Activated CD8-positive, alpha-beta memory T cell treated with anti-CD3 and anti-CD28 coated beads, Interleukin-2, amount 10 ng/mL, durations not matched to agents 7 days and 5 days (primary cell): ENCODE results near the gene MAST2. TPM values are rescaled to one million over a fixed set of nuclear protein-coding genes. Genes with fewer than 3 reads are reported as not detected.

ENCODE experiments used
- ATAC-seq: fragments of 150-1000 bp; cut with Tn5 transposase; one replicate; pipeline ENCODE4 v1.10.0; 2021; ENCODE audit warnings: moderate library complexity
- CTCF ChIA-PET: fragments of 350-600 bp; sonication (Branson Sonifier 250); formaldehyde crosslinking; loops from one replicate; lab custom pipeline; 2021; ENCODE audit warnings: antibody characterized with exemption; lab: Charles Lee
- DNase-seq: peaks from one replicate; pipeline ENCODE4 v3.0.0-alpha.2; 2020
- H3K27ac Mint-ChIP-seq: one replicate; pipeline ENCODE4 v1.8.0; 2021; ENCODE audit warnings: mild to moderate bottlenecking, mixed read lengths
- H3K27me3 Mint-ChIP-seq: one replicate; pipeline ENCODE4 v1.8.0; 2021; ENCODE audit warnings: mixed read lengths
- H3K36me3 Mint-ChIP-seq: one replicate; pipeline ENCODE4 v1.8.0; 2021; ENCODE audit warnings: mild to moderate bottlenecking, mixed read lengths
- H3K4me1 Mint-ChIP-seq: one replicate; pipeline ENCODE4 v1.8.0; 2021; ENCODE audit warnings: mixed read lengths
- H3K4me3 Mint-ChIP-seq: one replicate; pipeline ENCODE4 v1.8.0; 2021; ENCODE audit warnings: mild to moderate bottlenecking, moderate library complexity, mixed read lengths
- H3K9me3 Mint-ChIP-seq: one replicate; pipeline ENCODE4 v1.8.0; 2022; ENCODE audit warnings: low read depth, mixed read lengths
- total RNA-seq, 2 experiments: library from RNA; stranded (reverse); gene quantifications; one replicate each; pipeline ENCODE4 v1.2.3, GENCODE V29; 2021

The MAST2 gene
- total RNA-seq, 2 experiments from 2014 or later: 29.5 to 35.6 TPM

- no peaks in the 10 kb centered on the region for H3K4me1 Mint-ChIP-seq
- DNase-seq (no peak), ATAC-seq (no peak)
- CTCF ChIA-PET: no interaction called here
- no peak overlapping the region for H3K4me3 Mint-ChIP-seq
- no peaks in the 10 kb centered on the region for H3K9me3 Mint-ChIP-seq
- peaks cover 6% of the 10 kb centered on the region for H3K27me3 Mint-ChIP-seq
- no peaks in the 10 kb centered on the region for H3K36me3 Mint-ChIP-seq
- no peak overlapping the region for H3K27ac Mint-ChIP-seq
These were observed 280.2 kb downstream of the MAST2 start for GRCh38 chr1:46083579-46083978.

GRCh38 chr1:46084553-46085451 lies 281.4 kb downstream of the MAST2 start:
- H3K27me3 Mint-ChIP-seq: peaks cover 9% of the 10 kb centered on the region
- ATAC-seq: no peak
- CTCF ChIA-PET: interaction anchor here (0.9 to 1.3 kb wide), 2 partner anchors 8 to 139 kb away, joined by 3 read pairs; no protein-coding TSS in a partner anchor
- no peaks in the 10 kb centered on the region for H3K9me3 Mint-ChIP-seq
- no peaks in the 10 kb centered on the region for H3K36me3 Mint-ChIP-seq
- DNase-seq: no peak
- no peak overlapping the region for H3K4me3 Mint-ChIP-seq
- H3K27ac Mint-ChIP-seq: no peak overlapping the region
- H3K4me1 Mint-ChIP-seq: no peaks in the 10 kb centered on the region

Other genes starting within 250 kb of the MAST2 start
- 100 to 1,000 TPM; 233 to 256 TPM for gene NASP, start 219.6 kb upstream of the MAST2 start, total RNA-seq
- gene CCDC17, start 179.6 kb upstream of the MAST2 start, total RNA-seq: 1 to 10 TPM; 2.5 to 3.9 TPM
- 100 to 1,000 TPM; 110 to 111 TPM for gene GPBP1L1, start 117.1 kb upstream of the MAST2 start, total RNA-seq
- gene TMEM69, start 115.4 kb upstream of the MAST2 start, total RNA-seq: 10 to 100 TPM; 20.9 to 24.0 TPM
- gene IPP, start 53.0 kb upstream of the MAST2 start, total RNA-seq: 10 to 100 TPM; 10.8 to 12.3 TPM